Measurements from ENCODE around the gene BTBD3.
A peak's percentile ranks its signal among the peaks of the same experiment; 100 is the strongest.

The BTBD3 gene

GRCh38 chr20:11888648-11889047, 29.0 kb upstream of the BTBD3 start:
- no peak for DNase-seq (ENCODE audit: low read depth, low spot score)
- no peak overlapping the region for H3K4me3 ChIP-seq (ENCODE audit: low read depth, low read length)
- no peak for TF ChIP-seq CTCF (IDR thresholded peaks at IDR 0.05; ENCODE audit: low read depth, low read length)
- in situ Hi-C loops (cut with HindIII; ENCODE audit: low sequenced_read_pairs) = no loop called here

- peak overlapping the region; percentile 50 for H3K4me3 ChIP-seq (ENCODE audit: low read depth, low read length)
- in situ Hi-C loops (cut with HindIII; ENCODE audit: low sequenced_read_pairs) = no loop called here
These were observed 27.2 kb upstream of the BTBD3 start for GRCh38 chr20:11890331-11891076.

GRCh38 chr20:11891077-11891775, 26.5 kb upstream of the BTBD3 start:
- peak overlapping the region; percentile 50 for H3K4me3 ChIP-seq (ENCODE audit: low read depth, low read length)
- DNase-seq (ENCODE audit: low read depth, low spot score) = peak; percentile 44

More at GRCh38 chr20:11890331-11891076, 27.2 kb upstream of the BTBD3 start:
- DNase-seq (ENCODE audit: low read depth, low spot score) = peak; percentile 92
- TF ChIP-seq CTCF (IDR thresholded peaks at IDR 0.05; ENCODE audit: low read depth, low read length) = no peak

DNA sequence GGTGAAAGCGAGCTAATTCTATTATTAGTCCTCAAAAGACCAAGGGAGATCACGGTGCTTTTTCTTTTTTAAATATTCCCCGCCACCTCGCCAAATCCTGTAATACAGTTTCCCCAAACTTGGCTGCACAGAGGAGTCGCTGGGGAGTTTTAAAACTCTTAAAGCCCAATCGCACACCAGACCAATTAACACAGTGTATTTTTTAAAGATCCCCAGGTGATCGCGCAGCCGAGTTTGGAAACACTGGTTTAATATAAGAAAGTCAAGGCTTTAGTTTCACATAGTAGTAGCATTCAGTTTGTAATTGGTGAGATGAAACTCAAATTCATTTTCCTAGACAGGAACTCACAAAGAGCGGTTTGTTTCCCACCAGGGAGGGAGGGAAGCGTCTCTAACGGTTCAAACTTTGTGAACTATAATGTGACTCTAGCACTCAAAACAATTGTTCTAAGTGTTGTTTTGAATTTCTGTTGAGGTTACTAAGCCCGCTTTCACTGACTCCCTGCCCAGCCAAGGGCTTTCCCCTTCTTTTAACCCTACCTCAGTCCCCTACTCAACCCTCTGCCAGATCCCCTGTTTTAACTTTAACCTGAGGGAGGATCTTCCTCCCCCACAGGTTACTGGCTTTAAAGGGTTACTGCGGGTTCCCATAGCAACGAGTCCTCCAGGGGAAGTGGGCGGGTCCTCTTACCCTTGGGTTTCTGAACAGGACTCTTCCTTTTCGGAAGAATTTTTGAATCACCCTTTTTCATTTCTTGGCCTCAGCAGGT, 25.7 kb upstream of the BTBD3 start:
- DNase-seq (ENCODE audit: low read depth, low spot score) = peak; percentile 73
- no peak for TF ChIP-seq CTCF (IDR thresholded peaks at IDR 0.05; ENCODE audit: low read depth, low read length)
- in situ Hi-C loops (cut with HindIII; ENCODE audit: low sequenced_read_pairs) = no loop called here
- peak overlapping the region; percentile 50 for H3K4me3 ChIP-seq (ENCODE audit: low read depth, low read length)

More at GRCh38 chr20:11891077-11891775, 26.5 kb upstream of the BTBD3 start:
- in situ Hi-C loops (cut with HindIII; ENCODE audit: low sequenced_read_pairs) = no loop called here
- no peak for TF ChIP-seq CTCF (IDR thresholded peaks at IDR 0.05; ENCODE audit: low read depth, low read length)

DNA sequence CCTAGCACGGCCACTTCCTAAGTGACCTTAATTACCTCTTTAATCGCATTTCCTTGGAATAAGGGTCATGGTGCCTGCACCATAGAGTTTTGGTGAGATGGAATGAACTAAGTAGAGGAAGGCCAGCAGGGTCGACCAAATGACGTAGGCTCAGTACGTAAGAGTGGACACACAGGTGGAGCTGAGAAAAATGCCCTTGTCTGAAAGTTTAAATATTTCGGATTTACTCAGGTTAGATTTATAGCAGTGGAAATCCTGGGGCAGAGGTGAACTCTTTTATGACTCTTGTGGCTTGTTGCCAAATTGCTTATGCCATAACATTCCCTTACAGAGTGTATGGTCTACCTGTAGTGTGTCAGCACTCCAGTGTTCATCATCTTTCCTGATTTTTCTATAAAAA, 23.6 kb upstream of the BTBD3 start:
- H3K4me3 ChIP-seq (ENCODE audit: low read depth, low read length) = no peak overlapping the region
- in situ Hi-C loops (cut with HindIII; ENCODE audit: low sequenced_read_pairs) = no loop called here
- TF ChIP-seq CTCF (IDR thresholded peaks at IDR 0.05; ENCODE audit: low read depth, low read length) = no peak
- DNase-seq (ENCODE audit: low read depth, low spot score) = no peak

- peak; percentile 13 for DNase-seq (ENCODE audit: low read depth, low spot score)
- H3K4me3 ChIP-seq (ENCODE audit: low read depth, low read length) = no peak overlapping the region
- in situ Hi-C loops (cut with HindIII; ENCODE audit: low sequenced_read_pairs) = no loop called here
- TF ChIP-seq CTCF (IDR thresholded peaks at IDR 0.05; ENCODE audit: low read depth, low read length) = no peak
These were observed 21.8 kb upstream of the BTBD3 start for GRCh38 chr20:11895861-11896387.
